Measurements from ENCODE around the gene CHST9.

The CHST9 gene

DNA sequence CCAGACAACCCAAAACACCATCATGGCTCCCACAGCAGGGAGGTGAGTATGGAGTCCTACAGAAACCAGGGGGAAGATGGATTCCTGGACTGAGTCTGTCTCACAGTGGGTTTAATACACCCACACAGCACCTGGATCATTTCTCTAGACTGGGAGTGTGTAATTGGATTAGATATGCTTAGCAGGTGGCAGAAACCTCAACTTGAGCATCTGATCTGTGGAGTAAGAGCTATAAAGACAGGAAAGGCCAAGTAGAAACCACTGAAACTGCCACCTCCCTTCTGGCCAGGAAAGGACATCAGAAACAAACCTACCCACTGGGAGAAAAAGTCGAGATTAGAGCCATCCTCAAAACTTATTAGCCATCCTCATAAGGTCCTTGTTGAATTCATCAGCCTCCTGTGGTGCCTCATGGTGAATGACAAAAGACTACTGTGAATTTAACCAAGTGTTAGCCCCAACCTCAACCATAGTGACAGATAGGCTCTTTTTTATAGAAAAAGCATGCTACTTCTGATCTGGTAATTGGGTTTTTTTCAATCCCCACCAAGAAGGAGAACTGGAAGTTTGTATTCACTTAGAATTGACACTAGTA, 28.1 kb upstream of the CHST9 start:
- no peaks in the 10 kb centered on the region for H4K20me1 ChIP-seq (ENCODE audit: insufficient read depth, low read length)
- H3K79me2 ChIP-seq (ENCODE audit: low read length): no peaks in the 10 kb centered on the region
- H3K27me3 ChIP-seq (ENCODE audit: low read depth, low read length): no peaks in the 10 kb centered on the region
- no peak overlapping the region for H3K4me2 ChIP-seq (ENCODE audit: low read length)
- no peak overlapping the region for H3K9ac ChIP-seq (ENCODE audit: low read length)
- no peaks in the 10 kb centered on the region for H3K36me3 ChIP-seq (replicated peaks; ENCODE audit: low read depth, low read length)
- H2AFZ ChIP-seq (ENCODE audit: low read depth, low read length): no peak overlapping the region
- H3K9me3 ChIP-seq (ENCODE audit: insufficient read depth, low read length): no peaks in the 10 kb centered on the region
- H3K4me1 ChIP-seq (ENCODE audit: low read length): no peaks in the 10 kb centered on the region
- H3K4me3 ChIP-seq (ENCODE audit: low read length): no peak overlapping the region
- H3K27ac ChIP-seq (ENCODE audit: low read length): no peak overlapping the region
- TF ChIP-seq, protein P1, sequence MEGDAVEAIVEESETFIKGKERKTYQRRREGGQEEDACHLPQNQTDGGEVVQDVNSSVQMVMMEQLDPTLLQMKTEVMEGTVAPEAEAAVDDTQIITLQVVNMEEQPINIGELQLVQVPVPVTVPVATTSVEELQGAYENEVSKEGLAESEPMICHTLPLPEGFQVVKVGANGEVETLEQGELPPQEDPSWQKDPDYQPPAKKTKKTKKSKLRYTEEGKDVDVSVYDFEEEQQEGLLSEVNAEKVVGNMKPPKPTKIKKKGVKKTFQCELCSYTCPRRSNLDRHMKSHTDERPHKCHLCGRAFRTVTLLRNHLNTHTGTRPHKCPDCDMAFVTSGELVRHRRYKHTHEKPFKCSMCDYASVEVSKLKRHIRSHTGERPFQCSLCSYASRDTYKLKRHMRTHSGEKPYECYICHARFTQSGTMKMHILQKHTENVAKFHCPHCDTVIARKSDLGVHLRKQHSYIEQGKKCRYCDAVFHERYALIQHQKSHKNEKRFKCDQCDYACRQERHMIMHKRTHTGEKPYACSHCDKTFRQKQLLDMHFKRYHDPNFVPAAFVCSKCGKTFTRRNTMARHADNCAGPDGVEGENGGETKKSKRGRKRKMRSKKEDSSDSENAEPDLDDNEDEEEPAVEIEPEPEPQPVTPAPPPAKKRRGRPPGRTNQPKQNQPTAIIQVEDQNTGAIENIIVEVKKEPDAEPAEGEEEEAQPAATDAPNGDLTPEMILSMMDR (IDR thresholded peaks at IDR 0.05; ENCODE audit: low read depth, low read length): no peak
- TF ChIP-seq EZH2phosphoT487 (IDR thresholded peaks at IDR 0.05; ENCODE audit: low read depth): no peak

DNA sequence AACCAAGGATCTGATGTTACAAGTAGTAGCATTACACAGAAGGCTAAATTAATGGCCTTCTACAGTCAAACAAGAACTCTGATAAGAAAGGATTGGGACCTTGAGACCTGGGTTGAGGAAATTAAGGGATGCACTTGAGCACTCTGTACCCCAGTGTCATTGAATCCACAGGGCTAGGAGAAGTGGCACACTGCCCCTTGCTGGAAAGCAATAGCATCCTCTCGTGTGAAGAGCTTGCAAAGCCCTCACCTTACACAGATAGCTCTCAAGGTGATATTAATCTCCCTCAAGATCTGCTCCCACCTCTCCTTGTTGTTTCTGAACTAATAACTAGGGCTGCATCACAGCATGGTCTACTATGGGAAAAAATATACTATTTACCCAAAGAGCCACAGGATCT, 26.5 kb upstream of the CHST9 start:
- Histone ChIP-seq H3K27me3 (ENCODE audit: low read depth, low read length) (no peaks in the 10 kb centered on the region), H3K4me3 (ENCODE audit: low read length) (no peak overlapping the region), H3K4me1 (ENCODE audit: low read length) (no peaks in the 10 kb centered on the region), H3K27ac (ENCODE audit: low read length) (no peak overlapping the region), H3K4me2 (ENCODE audit: low read length) (no peak overlapping the region), H3K9ac (ENCODE audit: low read length) (no peak overlapping the region), H3K36me3 (replicated peaks; ENCODE audit: low read depth, low read length) (no peaks in the 10 kb centered on the region), H3K79me2 (ENCODE audit: low read length) (no peaks in the 10 kb centered on the region), H4K20me1 (ENCODE audit: insufficient read depth, low read length) (no peaks in the 10 kb centered on the region), H3K9me3 (ENCODE audit: insufficient read depth, low read length) (no peaks in the 10 kb centered on the region), H2AFZ (ENCODE audit: low read depth, low read length) (no peak overlapping the region)
- TF ChIP-seq, protein P1 (IDR thresholded peaks at IDR 0.05; ENCODE audit: low read depth, low read length): peak; percentile 16; the same call in 1 of the 2 replicates
- TF ChIP-seq EZH2phosphoT487 (IDR thresholded peaks at IDR 0.05; ENCODE audit: low read depth): no peak

- Histone ChIP-seq H2AFZ (ENCODE audit: low read depth, low read length) (no peak overlapping the region), H3K9ac (ENCODE audit: low read length) (no peak overlapping the region), H4K20me1 (ENCODE audit: insufficient read depth, low read length) (no peaks in the 10 kb centered on the region), H3K4me1 (ENCODE audit: low read length) (no peaks in the 10 kb centered on the region), H3K4me3 (ENCODE audit: low read length) (no peak overlapping the region), H3K4me2 (ENCODE audit: low read length) (no peak overlapping the region), H3K27ac (ENCODE audit: low read length) (no peak overlapping the region), H3K27me3 (ENCODE audit: low read depth, low read length) (no peaks in the 10 kb centered on the region), H3K9me3 (ENCODE audit: insufficient read depth, low read length) (no peaks in the 10 kb centered on the region), H3K36me3 (replicated peaks; ENCODE audit: low read depth, low read length) (no peaks in the 10 kb centered on the region), H3K79me2 (ENCODE audit: low read length) (no peaks in the 10 kb centered on the region)
- no peak for TF ChIP-seq EZH2phosphoT487 (IDR thresholded peaks at IDR 0.05; ENCODE audit: low read depth)
- TF ChIP-seq, protein P1 (IDR thresholded peaks at IDR 0.05; ENCODE audit: low read depth, low read length): no peak
These were observed 21.3 kb upstream of the CHST9 start for GRCh38 chr18:27206411-27206810.

- no peak overlapping the region for H3K27ac ChIP-seq (ENCODE audit: low read length)
- H3K4me3 ChIP-seq (ENCODE audit: low read length): no peak overlapping the region
- no peaks in the 10 kb centered on the region for H3K27me3 ChIP-seq (ENCODE audit: low read depth, low read length)
- no peak overlapping the region for H2AFZ ChIP-seq (ENCODE audit: low read depth, low read length)
- no peak overlapping the region for H3K4me2 ChIP-seq (ENCODE audit: low read length)
- H3K9me3 ChIP-seq (ENCODE audit: insufficient read depth, low read length): no peaks in the 10 kb centered on the region
- TF ChIP-seq, protein P1 (IDR thresholded peaks at IDR 0.05; ENCODE audit: low read depth, low read length): no peak
- TF ChIP-seq EZH2phosphoT487 (IDR thresholded peaks at IDR 0.05; ENCODE audit: low read depth): no peak
- H3K4me1 ChIP-seq (ENCODE audit: low read length): no peaks in the 10 kb centered on the region
- no peaks in the 10 kb centered on the region; the same call in 1 of the 2 replicates for H4K20me1 ChIP-seq (ENCODE audit: insufficient read depth, low read length)
- H3K9ac ChIP-seq (ENCODE audit: low read length): no peak overlapping the region
- no peaks in the 10 kb centered on the region for H3K36me3 ChIP-seq (replicated peaks; ENCODE audit: low read depth, low read length)
- no peaks in the 10 kb centered on the region for H3K79me2 ChIP-seq (ENCODE audit: low read length)
These were observed 17.6 kb upstream of the CHST9 start for GRCh38 chr18:27202741-27203140.

Data from OCI-LY3 (cell line).